IMR-90 (cell line): ENCODE data around the gene NPFF. TPM values are rescaled to one million over a fixed set of nuclear protein-coding genes. Genes with fewer than 3 reads are reported as not detected.

ENCODE experiments used
- ATAC-seq: fragments of 200-7000 bp; cut with Tn5 transposase; 2 replicates; pipeline ENCODE4 v1.9.1; 2020; ENCODE audit warnings: low read depth, mild to moderate bottlenecking, moderate library complexity
- BruUV-seq: library from RNA; stranded (reverse); fragments of 400-500 nt; replicated peaks from 2 replicates; lab custom pipeline; 2021; lab: Mats Ljungman, UMichigan
- CTCF ChIA-PET: fragments of 300-600 bp; formaldehyde crosslinking; extraction: SDS; loops from one replicate; lab custom pipeline; 2021; ENCODE audit warnings: antibody characterized with exemption; lab: Yijun Ruan, JAX
- POLR2A ChIA-PET: fragments of 300-600 bp; sonication (Branson Sonifier 250); formaldehyde crosslinking; loops from one replicate; lab custom pipeline; 2022; ENCODE audit warnings: antibody characterized with exemption; ENCODE audit not compliant: unreplicated experiment; lab: Charles Lee
- DNase-seq: peaks from one replicate; pipeline ENCODE4 v3.0.0; 2013
- H2AFZ ChIP-seq: replicated peaks from 2 replicates; pipeline ENCODE3; 2013; ENCODE audit warnings: low read length, mild to moderate bottlenecking; ENCODE audit not compliant: poor library complexity
- H2AK5ac ChIP-seq: 2 replicates; pipeline ENCODE4 v1.6.1; 2013; ENCODE audit warnings: low read depth, low read length, inconsistent platforms
- H2AK9ac ChIP-seq: replicated peaks from 2 replicates; pipeline ENCODE3; 2013; ENCODE audit warnings: mild to moderate bottlenecking, low read depth, low read length, moderate library complexity; ENCODE audit not compliant: poor library complexity
- H2BK120ac ChIP-seq: 2 replicates; pipeline ENCODE4 v1.6.1; 2013; ENCODE audit warnings: low read depth, low read length, inconsistent platforms
- H2BK15ac ChIP-seq: 3 replicates; pipeline ENCODE4 v1.6.1; 2013; ENCODE audit warnings: low read depth, low read length, inconsistent platforms
- H2BK20ac ChIP-seq: 2 replicates; pipeline ENCODE4 v1.6.1; 2013; ENCODE audit warnings: low read depth, mild to moderate bottlenecking, inconsistent platforms, low read length, moderate library complexity
- H2BK5ac ChIP-seq: 2 replicates; pipeline ENCODE4 v1.6.1; 2013; ENCODE audit warnings: mild to moderate bottlenecking, low read depth, low read length, inconsistent platforms; ENCODE audit not compliant: poor library complexity, severe bottlenecking
- H3K14ac ChIP-seq: replicated peaks from 2 replicates; pipeline ENCODE4 v1.6.1; 2013; ENCODE audit warnings: low read depth, low read length, inconsistent platforms
- H3K18ac ChIP-seq: 2 replicates; pipeline ENCODE4 v1.6.1; 2013; ENCODE audit warnings: low read depth, low read length, control low read depth
- H3K23ac ChIP-seq: 2 replicates; pipeline ENCODE4 v1.6.1; 2013; ENCODE audit warnings: low read depth, low read length, inconsistent platforms
- H3K27ac ChIP-seq: 2 replicates; pipeline ENCODE4 v1.5.1; 2013; ENCODE audit warnings: mild to moderate bottlenecking, control low read depth, low read length; ENCODE audit not compliant: insufficient read depth
- H3K27me3 ChIP-seq: 2 replicates; pipeline ENCODE4 v1.6.1; 2013; ENCODE audit warnings: low read length; ENCODE audit not compliant: control insufficient read depth, insufficient read depth
- H3K36me3 ChIP-seq: 2 replicates; pipeline ENCODE4 v1.6.1; 2013; ENCODE audit warnings: low read length, mixed read lengths; ENCODE audit not compliant: control insufficient read depth, insufficient read depth
- H3K4ac ChIP-seq: 2 replicates; pipeline ENCODE4 v1.6.1; 2013; ENCODE audit warnings: low read depth, low read length, inconsistent platforms
- H3K4me1 ChIP-seq: 2 replicates; pipeline ENCODE4 v1.6.1; 2013; ENCODE audit warnings: low read length, mixed read lengths; ENCODE audit not compliant: control insufficient read depth, insufficient read depth
- H3K4me2 ChIP-seq: 2 replicates; pipeline ENCODE4 v1.6.1; 2013; ENCODE audit warnings: low read depth, mild to moderate bottlenecking, control low read depth, low read length, moderate library complexity
- H3K4me3 ChIP-seq: 2 replicates; pipeline ENCODE4 v1.5.1; 2013; ENCODE audit warnings: low read depth, mild to moderate bottlenecking, control low read depth, low read length, moderate library complexity; ENCODE audit not compliant: insufficient read depth
- H3K56ac ChIP-seq: 2 replicates; pipeline ENCODE4 v1.6.1; 2013; ENCODE audit warnings: low read length, inconsistent platforms; ENCODE audit not compliant: insufficient read depth; ENCODE audit errors: extremely low read depth
- H3K79me1 ChIP-seq, 2 experiments: 2 replicates each; pipeline ENCODE4 v1.6.1; 2013; ENCODE audit warnings: low read length in 2 of 2, inconsistent platforms in 1 of 2, low read depth in 1 of 2
- H3K9ac ChIP-seq: 2 replicates; pipeline ENCODE4 v1.6.1; 2013; ENCODE audit warnings: low read depth, low read length, control low read depth
- H3K9me1 ChIP-seq: 2 replicates; pipeline ENCODE4 v1.6.1; 2013; ENCODE audit warnings: low read length, inconsistent platforms; ENCODE audit not compliant: insufficient read depth
- H3K9me3 ChIP-seq: 2 replicates; pipeline ENCODE4 v1.6.1; 2013; ENCODE audit warnings: low read length; ENCODE audit not compliant: control insufficient read depth, insufficient read depth
- H4K20me1 ChIP-seq: 2 replicates; pipeline ENCODE4 v1.6.1; 2013; ENCODE audit warnings: low read length, inconsistent platforms; ENCODE audit not compliant: insufficient read depth
- H4K5ac ChIP-seq: 2 replicates; pipeline ENCODE4 v1.6.1; 2013; ENCODE audit warnings: mild to moderate bottlenecking, low read depth, low read length, control low read depth
- H4K8ac ChIP-seq, 2 experiments: 2 replicates each; pipeline ENCODE4 v1.6.1; 2013; ENCODE audit warnings: low read depth in 2 of 2, low read length in 2 of 2, control low read depth in 1 of 2, inconsistent platforms in 1 of 2
- H4K91ac ChIP-seq: 2 replicates; pipeline ENCODE4 v1.6.1; 2013; ENCODE audit warnings: low read depth, low read length, inconsistent platforms; ENCODE audit not compliant: insufficient read depth
- BHLHE40 ChIP-seq: fragments of 150-350 bp; IDR thresholded peaks from 2 replicates; pipeline ENCODE4 v1.6.1; 2016; ENCODE audit warnings: mild to moderate bottlenecking, low read depth, low read length
- CEBPB ChIP-seq: IDR thresholded peaks from 2 replicates; pipeline ENCODE4 v1.6.1; 2012; ENCODE audit warnings: low read depth, low read length, improper control_type of control experiment
- CHD1 ChIP-seq: IDR thresholded peaks from 2 replicates; pipeline ENCODE4 v1.6.1; 2012; ENCODE audit warnings: low read depth, low read length, improper control_type of control experiment
- CTCF ChIP-seq: conservative IDR thresholded peaks from 2 replicates; pipeline ENCODE4 v1.5.1; 2012; ENCODE audit warnings: mild to moderate bottlenecking, low read depth, low read length, improper control_type of control experiment
- ELK1 ChIP-seq: fragments of 150-350 bp; IDR thresholded peaks from 2 replicates; pipeline ENCODE4 v1.6.1; 2016; ENCODE audit warnings: low read depth, mild to moderate bottlenecking, low read length, moderate library complexity, borderline replicate concordance
- FOS ChIP-seq: fragments of 150-350 bp; IDR thresholded peaks from 2 replicates; pipeline ENCODE4 v1.6.1; 2016; ENCODE audit warnings: low read depth, low read length
- MAFK ChIP-seq: IDR thresholded peaks from 2 replicates; pipeline ENCODE4 v1.6.1; 2012; ENCODE audit warnings: low read depth, low read length, improper control_type of control experiment
- MAZ ChIP-seq: IDR thresholded peaks from 2 replicates; pipeline ENCODE4 v1.6.1; 2012; ENCODE audit warnings: low read depth, mild to moderate bottlenecking, low read length, improper control_type of control experiment, moderate library complexity, borderline replicate concordance
- MXI1 ChIP-seq: IDR thresholded peaks from 2 replicates; pipeline ENCODE4 v1.6.1; 2012; ENCODE audit warnings: low read depth, mild to moderate bottlenecking, low read length, moderate library complexity, borderline replicate concordance
- NFE2L2 ChIP-seq: fragments of 150-350 bp; IDR thresholded peaks from 2 replicates; pipeline ENCODE4 v1.6.1; 2016; ENCODE audit warnings: low read depth, mild to moderate bottlenecking, low read length
- POLR2A ChIP-seq: IDR thresholded peaks from 2 replicates; pipeline ENCODE4 v1.6.1; 2012; ENCODE audit warnings: mild to moderate bottlenecking, low read depth, low read length
- RAD21 ChIP-seq: IDR thresholded peaks from 2 replicates; pipeline ENCODE4 v1.6.1; 2012; ENCODE audit warnings: low read length, improper control_type of control experiment
- RCOR1 ChIP-seq: IDR thresholded peaks from 2 replicates; pipeline ENCODE4 v1.6.1; 2012; ENCODE audit warnings: mild to moderate bottlenecking, low read length, improper control_type of control experiment; ENCODE audit not compliant: insufficient replicate concordance
- RFX5 ChIP-seq: IDR thresholded peaks from 2 replicates; pipeline ENCODE4 v1.8.0; 2012; ENCODE audit warnings: low read depth, mild to moderate bottlenecking, low read length, moderate library complexity
- SMC3 ChIP-seq: fragments of 150-350 bp; IDR thresholded peaks from 2 replicates; pipeline ENCODE4 v1.6.1; 2016; ENCODE audit warnings: low read depth, mild to moderate bottlenecking, antibody characterized with exemption, low read length, moderate library complexity
- USF2 ChIP-seq: fragments of 150-350 bp; IDR thresholded peaks from 2 replicates; pipeline ENCODE4 v1.6.1; 2017; ENCODE audit warnings: mild to moderate bottlenecking, antibody characterized with exemption, low read length, low read depth
- WGBS, 2 experiments: methylation state at CpG; one replicate each; pipeline versions ENCODE4 v1.1.5 to v1.1.7; 2013; ENCODE audit warnings: missing lambda C conversion rate in 2 of 2; ENCODE audit not compliant: insufficient read length in 1 of 2; ENCODE audit errors: extremely low coverage in 2 of 2; 5-methylcytosine and 5-hydroxymethylcytosine counted together
- dilution Hi-C: fragments of 300-500 bp; cut with HindIII; formaldehyde crosslinking; loops from one replicate; pipeline ENCODE4 v1.14.3; 2018; ENCODE audit warnings: low sequenced_read_pairs; ENCODE audit not compliant: unreplicated experiment
- in situ Hi-C: fragments of 300-500 bp; cut with MboI; formaldehyde crosslinking; loops from 3 replicates; pipeline ENCODE4 v1.14.3; 2019; ENCODE audit warnings: low sequenced_read_pairs, inconsistent platforms, mixed read lengths
- intact Hi-C: fragments of 100-400 bp; cut with micrococcal nuclease; formaldehyde crosslinking; loops from 2 replicates; pipeline ENCODE4 v1.10.0; 2022
- polyA plus RNA-seq, 3 experiments: library from polyadenylated mRNA; depleted of rRNA; stranded (reverse); fragments of >200 nt; gene quantifications; 2 replicates each; pipeline ENCODE4 v1.2.3, GENCODE V29; 2012; ENCODE audit warnings: low replicate concordance in 1 of 3
- total RNA-seq: library from RNA; depleted of rRNA; stranded (reverse); fragments of >200 nt; gene quantifications from 2 replicates; pipeline ENCODE4 v1.2.3, GENCODE V29; 2012

NPFF gene
- total and polyA plus RNA-seq, 2 of the 4 experiments (the other 2 are of a cell fraction): not detected

DNA sequence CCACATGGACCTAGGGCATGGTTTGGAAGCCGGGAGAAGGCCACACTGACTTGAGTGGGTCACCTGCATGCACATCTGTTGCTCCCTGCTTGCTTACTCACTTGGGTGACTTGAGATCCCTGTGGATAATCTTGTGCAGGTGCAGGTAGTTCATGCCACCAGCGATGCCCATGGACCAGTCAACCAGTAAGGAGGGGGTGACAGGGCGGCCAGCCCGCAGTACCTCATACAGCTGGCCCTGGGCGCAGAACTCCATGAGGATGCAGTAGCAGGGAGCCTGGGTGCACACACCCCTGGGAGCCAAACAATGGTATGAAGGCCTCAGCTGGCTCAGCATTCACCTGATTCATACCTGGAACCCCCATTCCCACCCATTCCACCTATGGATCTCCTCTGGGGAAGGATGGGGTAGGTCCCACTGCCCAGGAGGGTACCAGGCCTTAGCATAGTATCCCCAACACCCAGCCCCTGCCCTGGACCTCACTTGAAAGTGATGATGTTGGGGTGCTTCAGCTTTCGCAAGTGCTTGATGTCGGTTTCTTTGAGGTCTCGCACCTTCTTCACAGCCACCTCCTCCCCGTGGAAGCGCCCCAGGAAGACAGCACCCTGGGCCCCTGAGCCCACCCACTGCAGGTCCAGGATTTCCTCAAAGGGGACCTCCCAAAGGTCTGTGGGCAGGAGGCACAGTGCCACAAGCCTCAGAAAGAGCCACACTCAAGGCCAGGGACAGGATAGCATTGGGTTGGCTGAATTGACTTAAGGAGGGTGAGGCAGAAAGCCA is 21.1 kb downstream of the NPFF start:
- Histone ChIP-seq H3K23ac (no peak overlapping the region), H3K4me1 (peaks cover 3% of the 10 kb centered on the region), H3K14ac (no peak overlapping the region), H3K9me1 (peaks cover 19% of the 10 kb centered on the region; the same call in 1 of the 2 replicates), H2AFZ (no peak overlapping the region), H4K91ac (no peak overlapping the region), H3K4me2 (no peak overlapping the region), H2BK15ac (no peak overlapping the region), H3K27me3 (no peaks in the 10 kb centered on the region), H4K20me1 (peaks cover 69% of the 10 kb centered on the region), H2AK9ac (peak overlapping the region; percentile 55), H3K4me3 (no peak overlapping the region), H3K9ac (no peak overlapping the region), H2BK20ac (no peak overlapping the region), H4K8ac (no peak overlapping the region), H3K4ac (no peak overlapping the region), H3K79me1 (peaks cover 31 to 83% of the 10 kb centered on the region in 2 experiments), H2BK5ac (no peak overlapping the region), H4K5ac (no peak overlapping the region), H3K27ac (no peak overlapping the region), H2AK5ac (no peak overlapping the region), H3K56ac (no peak overlapping the region), H3K18ac (no peak overlapping the region), H2BK120ac (no peak overlapping the region), H3K36me3 (peaks cover 61% of the 10 kb centered on the region), H3K9me3 (no peaks in the 10 kb centered on the region)
- ATAC-seq (no peak), DNase-seq (no peak)
- dilution Hi-C loops (no loop called here), in situ Hi-C loops (no loop called here), intact Hi-C loops (no loop called here)
- POLR2A ChIA-PET: no interaction called here
- BruUV-seq: no TSS peak
- no CpG with 5 or more reads among the region's 10 CpGs for WGBS, 2 experiments
- CTCF ChIA-PET: no interaction called here
- TF ChIP-seq SMC3 (no peak), POLR2A (no peak), CHD1 (no peak), RCOR1 (no peak), RAD21 (no peak), NFE2L2 (no peak), MXI1 (no peak), CEBPB (no peak), USF2 (no peak), MAFK (no peak), CTCF (no peak), RFX5 (no peak), MAZ (no peak), BHLHE40 (no peak), ELK1 (no peak), FOS (no peak)
